Kidney (tissue), 14 donors: ENCODE data around the gene RBMS3. TPM values are rescaled to one million over a fixed set of nuclear protein-coding genes. Genes with fewer than 3 reads are reported as not detected.

Experiments
- DNase-seq, 5 donors: peaks; one replicate each; pipeline ENCODE4 v3.0.0-alpha.2; 2013 to 2020
- FAIRE-seq: peaks from 2 replicates; lab custom pipeline; 2012; peaks lifted over from hg19 to GRCh38; lab: Jason Lieb, UNC
- H3K27ac ChIP-seq, 2 donors: one replicate each; pipeline ENCODE4 v1.7.0; 2013; ENCODE audit warnings: low read depth in 2 of 2, low read length in 2 of 2, inconsistent platforms in 1 of 2
- H3K27me3 ChIP-seq: one replicate; pipeline ENCODE4 v1.7.1; 2013; ENCODE audit warnings: low read length, inconsistent platforms; ENCODE audit not compliant: control insufficient read depth, insufficient read depth
- H3K36me3 ChIP-seq, 3 donors: one replicate each; pipeline versions ENCODE4 v1.7.0 to v1.7.1; 2013; ENCODE audit warnings: low read length in 3 of 3, control low read depth in 1 of 3, inconsistent platforms in 1 of 3; ENCODE audit not compliant: insufficient read depth in 3 of 3, control insufficient read depth in 2 of 3
- H3K4me1 ChIP-seq, 3 donors: one replicate each; pipeline versions ENCODE4 v1.7.0 to v1.7.1; 2013; ENCODE audit warnings: low read length in 3 of 3, inconsistent platforms in 1 of 3, low read depth in 1 of 3; ENCODE audit not compliant: control insufficient read depth in 2 of 3, insufficient read depth in 2 of 3
- H3K4me3 ChIP-seq, 3 donors: one replicate each; pipeline versions ENCODE4 v1.7.0 to v1.8.1; 2013; ENCODE audit warnings: low read length in 3 of 3, control low read depth in 1 of 3, inconsistent platforms in 1 of 3
- H3K9ac ChIP-seq, 3 donors: one replicate each; pipeline versions ENCODE4 v1.7.0 to v1.7.1; 2013; ENCODE audit warnings: low read length in 3 of 3, control low read depth in 1 of 3, inconsistent platforms in 1 of 3
- H3K9me3 ChIP-seq, 3 donors: one replicate each; pipeline versions ENCODE4 v1.7.0 to v1.7.1; 2013; ENCODE audit warnings: low read length in 3 of 3, control low read depth in 1 of 3, inconsistent platforms in 1 of 3; ENCODE audit not compliant: control insufficient read depth in 2 of 3, insufficient read depth in 1 of 3
- CTCF ChIP-seq: IDR thresholded peaks from 3 replicates; pipeline ENCODE4 v1.5.1; 2012; ENCODE audit warnings: mild to moderate bottlenecking, moderate library complexity, borderline replicate concordance; ENCODE audit not compliant: insufficient read depth; ENCODE audit errors: extremely low read depth
- intact Hi-C: fragments of 100-400 bp; cut with DNase I; formaldehyde crosslinking; loops from one replicate; pipeline ENCODE4 v1.11.1; 2022
- polyA plus RNA-seq: library from polyadenylated mRNA; stranded (reverse); fragments of 350-450 nt; fragmentation: Illumina TruSeq; extraction: RNeasy Lipid Tissue Mini Kit (QIAGEN cat#74804); gene quantifications from one replicate; pipeline ENCODE4 v1.2.3, GENCODE V29; 2014; ENCODE audit warnings: low read depth, low replicate concordance; ENCODE audit not compliant: insufficient read depth
- total RNA-seq: library from RNA; stranded (reverse); fragmentation: NEBNext Ultra II Directional; extraction: Animal tissue kit (Norgen Biotek cat#: 25700); gene quantifications from one replicate; pipeline ENCODE4 v1.2.1, GENCODE V29; 2021
- donor health status: control.
- donor health status: control.
- donor health status: control.
- donor health status: control.
- donor health status: control.
- donor health status: DM: yes; HTN: yes; CAD: no.
- donor health status: Normal renal cell carcinoma (clear cell type).

The RBMS3 gene
- total and polyA plus RNA-seq, 2 donors from 2014 or later: 3.2 to 48.8 TPM

DNA sequence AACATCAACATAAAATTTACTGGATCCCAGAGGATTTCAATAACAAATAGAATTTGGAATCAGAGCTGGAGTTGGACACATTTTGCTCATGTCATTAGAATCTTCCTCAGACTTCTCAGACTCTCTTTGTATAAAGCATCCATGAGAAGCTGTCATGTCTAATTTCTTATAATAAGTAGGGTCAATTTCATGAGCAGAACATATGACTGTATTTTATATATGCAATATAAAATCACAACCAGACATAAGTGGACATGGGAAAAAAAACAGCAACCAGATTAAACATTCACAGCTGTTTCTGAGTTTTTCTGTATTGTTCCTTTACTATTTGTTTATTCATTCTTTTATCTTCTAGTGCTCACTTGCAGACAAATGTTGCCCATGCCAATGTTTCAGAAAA is 325.5 kb downstream of the RBMS3 start:
- H3K27ac ChIP-seq: no peak overlapping the region
- intact Hi-C loops: no loop called here
- no peak overlapping the region for H3K4me3 ChIP-seq
- H3K9ac ChIP-seq: no peak overlapping the region
- DNase-seq (no peak), FAIRE-seq (no peak)
- no peaks in the 10 kb centered on the region for H3K9me3 ChIP-seq
- no peaks in the 10 kb centered on the region for H3K36me3 ChIP-seq
- no peaks in the 10 kb centered on the region for H3K27me3 ChIP-seq
- no peaks in the 10 kb centered on the region for H3K4me1 ChIP-seq
- TF ChIP-seq CTCF: no peak

- intact Hi-C loops: no loop called here
- no peaks in the 10 kb centered on the region for H3K4me1 ChIP-seq
- FAIRE-seq (no peak), DNase-seq (no peak)
- H3K27ac ChIP-seq: no peak overlapping the region
- TF ChIP-seq CTCF: no peak
- H3K9me3 ChIP-seq: no peaks in the 10 kb centered on the region
- H3K9ac ChIP-seq: no peak overlapping the region
- no peaks in the 10 kb centered on the region for H3K36me3 ChIP-seq
- H3K4me3 ChIP-seq: no peak overlapping the region
- H3K27me3 ChIP-seq: no peaks in the 10 kb centered on the region
Observed at GRCh38 chr3:29608414-29609327, 327.8 kb downstream of the RBMS3 start.

DNA sequence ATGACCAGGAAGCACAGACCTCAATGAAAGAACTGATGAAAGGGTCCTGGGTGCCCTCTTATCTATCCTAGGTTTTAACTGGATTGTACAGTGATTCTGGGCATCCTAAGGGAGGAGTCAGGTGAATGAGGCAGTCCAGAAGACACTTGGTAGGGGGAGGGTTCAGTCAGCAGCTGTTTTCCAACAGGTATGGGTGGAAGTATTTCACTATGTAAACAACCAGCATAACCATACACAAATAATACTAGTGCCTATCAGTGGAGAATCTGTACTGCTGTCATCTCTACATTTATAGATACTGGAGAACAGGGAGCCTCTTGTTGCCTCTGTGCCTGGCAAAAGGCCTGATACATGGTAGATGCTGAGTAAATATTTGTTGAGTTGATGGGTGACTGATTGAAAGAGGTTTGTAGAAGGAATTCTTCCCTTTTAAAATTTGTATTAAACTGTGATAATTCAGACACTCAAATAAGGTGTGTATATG is 328.5 kb downstream of the RBMS3 start:
- H3K9ac ChIP-seq: no peak overlapping the region
- no peaks in the 10 kb centered on the region for H3K36me3 ChIP-seq
- no peak for DNase-seq
- FAIRE-seq: no peak
- no peak overlapping the region for H3K27ac ChIP-seq
- TF ChIP-seq CTCF: no peak
- no peaks in the 10 kb centered on the region for H3K9me3 ChIP-seq
- no peak overlapping the region for H3K4me3 ChIP-seq
- no peaks in the 10 kb centered on the region for H3K4me1 ChIP-seq
- H3K27me3 ChIP-seq: no peaks in the 10 kb centered on the region
- intact Hi-C loops: no loop called here
